GM12878 (cell line): ENCODE data around the gene OR5L1. TPM values are rescaled to one million over a fixed set of nuclear protein-coding genes. Genes with fewer than 3 reads are reported as not detected.

ENCODE experiments used
- ATAC-seq: fragments of 200-7000 bp; cut with Tn5 transposase; 3 replicates; pipeline ENCODE4 v1.9.1; 2020; ENCODE audit warnings: mild to moderate bottlenecking, moderate library complexity
- BruUV-seq: library from RNA; stranded (reverse); fragments of 400-500 nt; replicated peaks from 2 replicates; lab custom pipeline; 2021; lab: Mats Ljungman, UMichigan
- CTCF ChIA-PET: fragments of 300-600 bp; sonication (Branson Sonifier 250); formaldehyde crosslinking; extraction: SDS; loops from one replicate; lab custom pipeline; 2021; ENCODE audit warnings: inconsistent platforms; lab: Yijun Ruan, JAX
- POLR2A ChIA-PET: fragments of 350-600 bp; formaldehyde crosslinking; extraction: SDS; loops from one replicate; lab custom pipeline; 2021; ENCODE audit warnings: inconsistent platforms; lab: Charles Lee
- RAD21 ChIA-PET: fragments of 300-600 bp; sonication (Branson Sonifier 250); formaldehyde crosslinking; loops from one replicate; lab custom pipeline; 2023; ENCODE audit warnings: antibody characterized with exemption; ENCODE audit not compliant: unreplicated experiment; lab: Charles Lee
- SMC1A ChIA-PET: fragments of 300-600 bp; sonication (Branson Sonifier 250); formaldehyde crosslinking; loops from one replicate; lab custom pipeline; 2023; ENCODE audit not compliant: unreplicated experiment, uncharacterized antibody; lab: Charles Lee
- DNase-seq: peaks from one replicate; pipeline ENCODE4 v3.0.0-alpha.2; 2011; ENCODE audit warnings: low read depth, low spot score
- FAIRE-seq: peaks from 3 replicates; lab custom pipeline; 2011; peaks lifted over from hg19 to GRCh38; lab: Jason Lieb, UNC
- H2AFZ ChIP-seq: 2 replicates; pipeline ENCODE4 v1.6.0; 2011; ENCODE audit warnings: low read depth, low read length, control low read depth; ENCODE audit not compliant: control insufficient read depth
- H3K27ac ChIP-seq: 2 replicates; pipeline ENCODE4 v1.5.1; 2011; ENCODE audit warnings: control low read depth; ENCODE audit not compliant: control insufficient read depth, insufficient read depth
- H3K27me3 ChIP-seq, 2 experiments: replicated peaks in 1 of 2; 2 replicates each; pipeline versions ENCODE4 v1.6.0 to v1.6.1; 2011; ENCODE audit warnings: low read length in 1 of 2; ENCODE audit not compliant: control insufficient read depth in 2 of 2, insufficient read depth in 2 of 2
- H3K36me3 ChIP-seq, 2 experiments: 2 replicates each; pipeline ENCODE4 v1.5.1; 2011; ENCODE audit warnings: low read length in 1 of 2; ENCODE audit not compliant: control insufficient read depth in 2 of 2, insufficient read depth in 2 of 2
- H3K4me1 ChIP-seq: 2 replicates; pipeline ENCODE4 v1.6.1; 2011; ENCODE audit warnings: mild to moderate bottlenecking, low read length, moderate library complexity, mixed read lengths; ENCODE audit not compliant: control insufficient read depth, insufficient read depth
- H3K4me2 ChIP-seq: 2 replicates; pipeline ENCODE4 v1.6.0; 2011; ENCODE audit warnings: control low read depth; ENCODE audit not compliant: control insufficient read depth, insufficient read depth
- H3K4me3 ChIP-seq: fragments of 200-600 bp; sonication (generic); 2 replicates; pipeline ENCODE4 v1.5.1; 2016
- H3K79me2 ChIP-seq: 2 replicates; pipeline ENCODE4 v1.6.0; 2011; ENCODE audit warnings: low read length; ENCODE audit not compliant: control insufficient read depth, insufficient read depth
- H3K9ac ChIP-seq: 2 replicates; pipeline ENCODE4 v1.8.0; 2011; ENCODE audit warnings: low read length, control low read depth, mixed read lengths; ENCODE audit not compliant: control insufficient read depth, insufficient read depth
- H3K9me3 ChIP-seq: replicated peaks from 3 replicates; pipeline ENCODE4 v1.5.1; 2011; ENCODE audit warnings: mild to moderate bottlenecking, low read length; ENCODE audit not compliant: control insufficient read depth, insufficient read depth
- H4K20me1 ChIP-seq: 2 replicates; pipeline ENCODE4 v1.6.0; 2011; ENCODE audit not compliant: control insufficient read depth, insufficient read depth
- E2F4 ChIP-seq: IDR thresholded peaks from 2 replicates; pipeline ENCODE4 v1.6.1; 2012; ENCODE audit warnings: low read depth, low read length, improper control_type of control experiment
- FOXM1 ChIP-seq: IDR thresholded peaks from 2 replicates; pipeline ENCODE4 v1.6.1; 2012; ENCODE audit warnings: low read depth, mild to moderate bottlenecking, inconsistent platforms, low read length, moderate library complexity
- GABPA ChIP-seq: IDR thresholded peaks from 2 replicates; pipeline ENCODE4 v1.6.1; 2014; ENCODE audit warnings: antibody characterized with exemption, low read depth, mild to moderate bottlenecking, inconsistent platforms
- JUND ChIP-seq: IDR thresholded peaks from 2 replicates; pipeline ENCODE4 v1.6.1; 2012; ENCODE audit warnings: low read depth, mild to moderate bottlenecking, low read length, improper control_type of control experiment, moderate library complexity
- MLLT1 ChIP-seq: fragments of 450-650 bp; IDR thresholded peaks from 2 replicates; pipeline ENCODE4 v1.6.1; 2016; ENCODE audit warnings: mild to moderate bottlenecking
- NFYB ChIP-seq: IDR thresholded peaks from 2 replicates; pipeline ENCODE4 v1.6.1; 2011; ENCODE audit warnings: low read depth, mild to moderate bottlenecking, low read length, improper control_type of control experiment, moderate library complexity; ENCODE audit not compliant: insufficient read depth
- NR2C1 ChIP-seq: fragments of 450-650 bp; IDR thresholded peaks from 2 replicates; pipeline ENCODE4 v1.6.1; 2017; ENCODE audit warnings: antibody characterized with exemption, mild to moderate bottlenecking, moderate library complexity
- PAX5 ChIP-seq: IDR thresholded peaks from 2 replicates; pipeline ENCODE4 v1.6.1; 2011; ENCODE audit warnings: low read depth, low read length, borderline replicate concordance
- PML ChIP-seq: IDR thresholded peaks from 2 replicates; pipeline ENCODE4 v1.6.1; 2012; ENCODE audit warnings: low read length, inconsistent platforms
- TCF12 ChIP-seq: IDR thresholded peaks from 2 replicates; pipeline ENCODE4 v1.6.1; 2011; ENCODE audit warnings: low read depth, mild to moderate bottlenecking, low read length
- ZBTB40 ChIP-seq: fragments of 450-650 bp; IDR thresholded peaks from 2 replicates; pipeline ENCODE4 v1.6.1; 2016; ENCODE audit warnings: mild to moderate bottlenecking, moderate library complexity, borderline replicate concordance
- WGBS: methylation state at CpG from one replicate; pipeline ENCODE4 v1.1.6; 2016; ENCODE audit warnings: low lambda C conversion rate; ENCODE audit not compliant: insufficient replicate concordance, insufficient coverage; ENCODE audit errors: missing lambda C conversion rate; 5-methylcytosine and 5-hydroxymethylcytosine counted together
- in situ Hi-C: fragments of 300-500 bp; cut with MboI; formaldehyde crosslinking; loops from 9 replicates; pipeline ENCODE4 v1.14.3; 2018; ENCODE audit warnings: mixed read lengths
- intact Hi-C: fragments of 100-400 bp; cut with micrococcal nuclease; formaldehyde crosslinking; loops from one replicate; pipeline ENCODE4 v1.14.2; 2022; ENCODE audit not compliant: unreplicated experiment
- polyA plus RNA-seq, 11 experiments: library from polyadenylated mRNA; depleted of rRNA in 4 of 11; unstranded in 6 of 11; stranded (reverse) in 5 of 11; fragments of >200 nt; fragmentation: Nextera tagmentation in 4 of 11; fragmentation: Illumina TruSeq in 1 of 11; extraction: Ambion mirVana in 4 of 11; extraction: Trizol in 1 of 11; gene quantifications; 1 replicate in 1 of 11; 2 replicates in 10 of 11; pipeline versions ENCODE4 v1.2.1 to v1.2.3, GENCODE V29; 2011 to 2016; ENCODE audit warnings: inconsistent platforms in 2 of 11, missing spikeins in 2 of 11, low read depth in 1 of 11
- total RNA-seq, 4 experiments: library from RNA; depleted of rRNA in 3 of 4; stranded (reverse); fragments of >200 nt in 3 of 4; fragmentation: Illumina TruSeq in 1 of 4; extraction: Trizol in 1 of 4; gene quantifications; 2 replicates each; pipeline versions ENCODE4 v1.2.1 to v1.2.3, GENCODE V29; 2013 to 2021

OR5L1 gene
- total and polyA plus RNA-seq, 10 of the 15 experiments (the other 5 are each of a cell fraction or from before 2014, with no cell fraction given) = not detected

GRCh38 chr11:55791606-55792005, 19.6 kb upstream of the OR5L1 start:
- Histone ChIP-seq H3K4me1 (no peaks in the 10 kb centered on the region), H3K36me3 (no peaks in the 10 kb centered on the region), H4K20me1 (no peaks in the 10 kb centered on the region), H3K9me3 (no peaks in the 10 kb centered on the region), H3K79me2 (no peaks in the 10 kb centered on the region), H3K27me3 (no peaks in the 10 kb centered on the region), H2AFZ (no peak overlapping the region), H3K4me3 (no peak overlapping the region), H3K9ac (no peak overlapping the region), H3K4me2 (no peak overlapping the region), H3K27ac (no peak overlapping the region)
- TF ChIP-seq PAX5 (no peak), PML (no peak)
- DNase-seq (no peak), ATAC-seq (no peak), FAIRE-seq (no peak)
- WGBS = 42% methylated on average over 1 of the region's 1 CpG
- RAD21 ChIA-PET = no interaction called here
- intact Hi-C loops (no loop called here), in situ Hi-C loops (no loop called here)
- POLR2A ChIA-PET = no interaction called here
- no TSS peak for BruUV-seq
- SMC1A ChIA-PET = no interaction called here
- CTCF ChIA-PET = no interaction called here

GRCh38 chr11:55793321-55793720, 17.8 kb upstream of the OR5L1 start:
- Histone ChIP-seq H3K27ac (no peak overlapping the region), H3K4me2 (no peak overlapping the region), H3K36me3 (no peaks in the 10 kb centered on the region), H3K4me3 (no peak overlapping the region), H3K9ac (no peak overlapping the region), H3K27me3 (no peaks in the 10 kb centered on the region), H2AFZ (no peak overlapping the region), H3K9me3 (no peaks in the 10 kb centered on the region), H4K20me1 (no peaks in the 10 kb centered on the region), H3K4me1 (no peaks in the 10 kb centered on the region), H3K79me2 (no peaks in the 10 kb centered on the region)
- ChIA-PET CTCF (no interaction called here), SMC1A (no interaction called here), POLR2A (no interaction called here), RAD21 (no interaction called here)
- no TSS peak for BruUV-seq
- ATAC-seq (no peak), FAIRE-seq (no peak), DNase-seq (no peak)
- 25% methylated on average over 2 of the region's 2 CpGs for WGBS
- intact Hi-C loops (no loop called here), in situ Hi-C loops (no loop called here)
- no peak for TF ChIP-seq MLLT1
- TF ChIP-seq FOXM1 = no peak
- no peak for TF ChIP-seq E2F4
- no peak for TF ChIP-seq NR2C1
- no peak for TF ChIP-seq TCF12
- no peak for TF ChIP-seq PAX5
- no peak for TF ChIP-seq ZBTB40
- TF ChIP-seq JUND = no peak
- no peak for TF ChIP-seq GABPA
- TF ChIP-seq NFYB = no peak
